OCI-LY3 (cell line): ENCODE data around the gene SFI1.

Experiments
- H2AFZ ChIP-seq: fragments of 200-600, 300-600 bp; shearing (Covaris generic); 2 replicates; pipeline ENCODE4 v1.6.0; 2014; ENCODE audit warnings: antibody characterized with exemption, low read depth, low read length
- H3K27ac ChIP-seq: fragments of 200-600, 300-600 bp; sonication (generic); 2 replicates; pipeline ENCODE4 v1.5.1; 2014; ENCODE audit warnings: mild to moderate bottlenecking, low read length, moderate library complexity, mixed read lengths
- H3K27me3 ChIP-seq: fragments of 200-600, 300-600 bp; sonication (generic); 2 replicates; pipeline ENCODE4 v1.6.1; 2014; ENCODE audit warnings: low read depth, low read length, mixed read lengths
- H3K36me3 ChIP-seq: fragments of 200-600, 300-600 bp; sonication (generic); replicated peaks from 2 replicates; pipeline ENCODE3; 2014; ENCODE audit warnings: low read depth, low read length, mixed read lengths
- H3K4me1 ChIP-seq: fragments of 300-600, 200-600 bp; sonication (generic); 2 replicates; pipeline ENCODE4 v1.6.1; 2014; ENCODE audit warnings: low read length, mixed read lengths
- H3K4me2 ChIP-seq: fragments of 200-600, 300-600 bp; sonication (generic); 2 replicates; pipeline ENCODE4 v1.6.1; 2014; ENCODE audit warnings: low read length, mixed read lengths
- H3K4me3 ChIP-seq: fragments of 300-600, 200-600 bp; sonication (generic); 2 replicates; pipeline ENCODE4 v1.5.1; 2014; ENCODE audit warnings: antibody characterized with exemption, mild to moderate bottlenecking, low read length, moderate library complexity
- H3K79me2 ChIP-seq: fragments of 300-600, 200-600 bp; shearing (Covaris generic); 2 replicates; pipeline ENCODE4 v1.6.1; 2014; ENCODE audit warnings: mild to moderate bottlenecking, low read length, mixed read lengths
- H3K9ac ChIP-seq: fragments of 300-600, 200-600 bp; shearing (Covaris generic); 2 replicates; pipeline ENCODE4 v1.6.0; 2014; ENCODE audit warnings: mild to moderate bottlenecking, low read length, moderate library complexity
- H3K9me3 ChIP-seq: fragments of 200-600, 300-600 bp; shearing (Covaris generic); 2 replicates; pipeline ENCODE4 v1.6.1; 2014; ENCODE audit warnings: low read length, mixed read lengths; ENCODE audit not compliant: insufficient read depth
- H4K20me1 ChIP-seq: fragments of 200-600, 300-600 bp; sonication (generic); 2 replicates; pipeline ENCODE4 v1.6.1; 2016; ENCODE audit warnings: low read length, mixed read lengths; ENCODE audit not compliant: insufficient read depth
- CTCF ChIP-seq: fragments of 200-600, 300-600 bp; sonication (generic); IDR thresholded peaks from 2 replicates; pipeline ENCODE4 v1.5.1; 2014; ENCODE audit warnings: antibody characterized with exemption, low read length, low read depth
- EZH2phosphoT487 ChIP-seq: fragments of 200-600 bp; shearing (Covaris generic); IDR thresholded peaks from 2 replicates; pipeline ENCODE4 v1.6.1; 2018; ENCODE audit warnings: antibody characterized with exemption, mixed run types, low read depth

Gene SFI1

DNA sequence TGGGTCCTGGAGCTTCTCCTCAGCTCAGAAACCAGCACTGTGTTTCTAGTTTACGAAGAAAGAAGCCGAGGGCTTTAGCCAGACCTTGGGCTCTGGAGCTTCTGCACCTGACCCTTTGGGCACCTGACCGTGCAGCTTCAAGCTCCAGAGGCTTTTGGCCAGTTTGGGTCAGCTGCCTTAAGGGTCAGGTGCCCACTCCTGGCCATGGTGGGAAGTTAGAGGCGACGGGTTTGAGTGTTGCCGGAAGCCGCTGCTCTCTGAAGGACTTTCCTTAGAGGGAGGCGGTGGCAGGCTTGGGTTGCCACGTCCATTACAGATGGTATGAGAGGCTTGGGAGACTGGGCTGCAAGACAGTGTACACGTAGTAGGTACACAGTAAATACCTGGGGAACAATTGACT, 113.4 kb downstream of the SFI1 start:
- peaks cover 32% of the 10 kb centered on the region for H3K36me3 ChIP-seq
- TF ChIP-seq CTCF = no peak
- no peak for TF ChIP-seq EZH2phosphoT487

GRCh38 chr22:31610611-31611010, 114.3 kb downstream of the SFI1 start:
- Histone ChIP-seq H3K9ac (no peak overlapping the region), H3K36me3 (peaks cover 37% of the 10 kb centered on the region), H3K4me1 (peaks cover 6% of the 10 kb centered on the region), H3K79me2 (no peaks in the 10 kb centered on the region), H3K4me2 (no peak overlapping the region), H3K27ac (no peak overlapping the region), H3K4me3 (no peak overlapping the region), H3K27me3 (no peaks in the 10 kb centered on the region), H4K20me1 (no peaks in the 10 kb centered on the region; the same call in 1 of the 2 replicates), H3K9me3 (no peaks in the 10 kb centered on the region), H2AFZ (no peak overlapping the region)
- TF ChIP-seq EZH2phosphoT487 (no peak), CTCF (no peak)

More for the DNA sequence above, 113.4 kb downstream of the SFI1 start:
- Histone ChIP-seq H3K27me3 (no peaks in the 10 kb centered on the region), H3K9ac (no peak overlapping the region), H3K4me2 (no peak overlapping the region), H2AFZ (no peak overlapping the region), H3K4me1 (no peaks in the 10 kb centered on the region), H3K79me2 (no peaks in the 10 kb centered on the region), H3K9me3 (no peaks in the 10 kb centered on the region), H3K4me3 (no peak overlapping the region), H4K20me1 (no peaks in the 10 kb centered on the region), H3K27ac (no peak overlapping the region)

DNA sequence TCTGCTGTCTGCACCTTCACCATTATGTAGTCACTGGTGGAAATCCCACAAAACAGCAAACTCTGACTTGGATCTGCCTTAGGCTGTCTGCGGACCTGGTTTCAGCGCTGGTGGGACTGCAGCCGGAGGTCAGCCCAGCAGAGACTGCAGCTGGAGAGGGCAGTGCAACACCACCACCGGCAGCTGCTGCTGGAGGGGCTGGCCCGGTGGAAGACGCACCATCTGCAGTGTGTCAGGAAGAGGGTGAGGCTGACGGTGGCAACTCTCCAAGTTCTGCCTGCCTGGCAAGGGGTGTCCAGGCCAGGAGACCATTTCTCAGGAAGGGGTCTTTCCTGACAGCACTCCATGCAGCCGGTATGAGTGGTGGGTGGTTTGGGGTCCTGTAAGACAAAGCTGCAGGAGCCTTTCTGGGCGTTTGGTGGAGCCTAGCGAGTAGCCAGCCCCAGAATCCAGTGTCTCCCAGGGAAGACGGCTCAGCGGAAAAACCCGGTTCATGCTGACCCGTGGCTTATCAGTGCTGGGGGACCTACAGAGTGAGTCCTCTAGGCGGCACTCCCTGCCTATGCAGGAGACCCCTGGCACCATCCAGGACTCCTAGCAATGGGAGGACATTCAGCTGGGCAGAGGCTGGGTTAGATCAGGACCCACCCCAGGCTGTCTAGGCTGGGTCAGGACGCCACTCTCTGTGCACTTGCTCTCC, 114.9 kb downstream of the SFI1 start:
- Histone ChIP-seq H3K36me3 (peaks cover 36% of the 10 kb centered on the region), H3K4me1 (peaks cover 12% of the 10 kb centered on the region), H3K27ac (no peak overlapping the region), H3K9ac (no peak overlapping the region), H3K4me2 (no peak overlapping the region), H4K20me1 (peaks cover 6% of the 10 kb centered on the region; the same call in 1 of the 2 replicates), H3K9me3 (no peaks in the 10 kb centered on the region), H3K4me3 (no peak overlapping the region), H3K79me2 (no peaks in the 10 kb centered on the region), H3K27me3 (no peaks in the 10 kb centered on the region), H2AFZ (no peak overlapping the region)
- TF ChIP-seq CTCF = no peak
- no peak for TF ChIP-seq EZH2phosphoT487

GRCh38 chr22:31612891-31613285, 116.6 kb downstream of the SFI1 start:
- H2AFZ ChIP-seq = no peak overlapping the region
- TF ChIP-seq CTCF = no peak
- TF ChIP-seq EZH2phosphoT487 = no peak
- H3K36me3 ChIP-seq = peaks cover 43% of the 10 kb centered on the region
- H3K4me3 ChIP-seq = no peak overlapping the region
- peaks cover 28% of the 10 kb centered on the region for H3K4me1 ChIP-seq
- H4K20me1 ChIP-seq = peaks cover 18% of the 10 kb centered on the region
- no peaks in the 10 kb centered on the region for H3K27me3 ChIP-seq
- H3K79me2 ChIP-seq = no peaks in the 10 kb centered on the region
- no peak overlapping the region for H3K4me2 ChIP-seq
- H3K27ac ChIP-seq = no peak overlapping the region
- no peaks in the 10 kb centered on the region for H3K9me3 ChIP-seq
- H3K9ac ChIP-seq = no peak overlapping the region
